HG03442 (cell line): Measurements from ENCODE around the gene HOXB5.

ENCODE experiments used
- ATAC-seq: cut with Tn5 transposase; IDR thresholded peaks from one replicate; pipeline ENCODE4 v1.9.1; 2021; ENCODE audit warnings: mild to moderate bottlenecking, moderate library complexity; ENCODE audit not compliant: unreplicated experiment

The HOXB5 gene

GRCh38 chr17:48593126-48593829, at the start of gene HOXB5:
Gene HOXB5, minus strand, starts transcription at chr17:48593779. Its CDS starts 97 bp downstream, at chr17:48593682.
- no peak for ATAC-seq

GRCh38 chr17:48642843-48643696, 49.5 kb upstream of the HOXB5 start:
- ATAC-seq: no peak

DNA sequence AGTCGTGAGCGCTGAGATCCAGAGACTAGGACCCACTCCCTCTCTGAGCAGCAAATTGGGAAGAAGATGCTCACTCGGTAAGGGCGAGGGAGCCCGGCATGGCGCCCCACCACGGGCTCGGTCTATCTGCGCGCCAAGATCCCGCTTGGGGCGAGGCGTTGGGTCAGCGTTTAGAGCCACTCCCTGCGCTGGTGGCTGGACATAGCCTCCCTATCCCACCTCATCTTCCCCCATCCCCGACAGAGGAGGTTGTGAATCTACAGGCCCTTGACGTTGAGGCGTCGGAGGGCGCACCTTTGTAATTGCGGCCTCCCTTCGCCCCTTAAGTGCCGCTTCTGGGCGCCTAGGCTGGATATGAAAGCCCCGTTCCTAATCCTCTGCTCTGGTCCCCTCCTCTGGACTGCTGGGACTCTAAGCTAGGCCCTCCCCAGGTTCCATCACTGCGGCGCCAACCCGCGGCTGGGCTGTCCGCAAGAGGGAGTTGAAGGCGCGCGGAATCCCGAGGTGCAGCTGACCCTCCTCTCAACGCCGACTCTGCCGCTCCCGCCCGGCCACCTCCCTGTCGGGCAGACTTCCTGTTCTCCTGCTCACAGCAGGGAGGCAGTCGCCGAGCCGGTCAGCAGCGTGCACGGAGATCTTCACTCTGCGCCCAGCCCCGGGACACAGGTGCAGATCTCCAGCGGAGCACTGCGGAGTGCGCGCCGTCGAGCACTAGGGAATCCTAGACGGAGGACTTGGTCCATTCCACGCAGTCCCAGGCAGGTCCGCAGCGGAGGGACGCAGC, 48.7 kb upstream of the HOXB5 start:
- ATAC-seq: no peak

DNA sequence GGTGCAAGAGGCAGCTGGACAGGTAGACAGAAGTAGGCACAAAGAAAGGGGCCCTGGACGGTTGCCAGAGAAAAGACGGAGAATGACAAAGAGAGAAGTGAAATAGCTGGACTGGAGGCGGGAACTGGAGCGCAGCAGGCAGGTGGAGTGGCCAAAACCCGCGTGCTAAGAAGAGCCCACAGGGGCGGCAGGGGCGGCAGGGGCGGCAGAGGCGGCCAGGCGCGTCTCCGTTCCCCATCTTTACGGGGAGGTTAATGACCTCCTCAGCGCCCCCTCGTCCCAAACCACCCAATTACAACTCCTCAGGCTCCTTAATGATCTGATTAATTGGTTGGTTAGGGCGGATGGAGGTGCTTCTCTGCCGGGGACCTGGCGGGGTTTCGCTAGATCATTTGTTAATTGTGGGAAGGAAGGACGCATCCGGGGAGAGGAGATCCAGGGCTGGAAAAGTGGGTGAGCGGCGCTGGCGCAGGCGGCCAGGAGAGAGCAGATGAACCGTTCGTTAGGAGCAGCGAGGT, 48.0 kb upstream of the HOXB5 start:
- ATAC-seq: no peak

DNA sequence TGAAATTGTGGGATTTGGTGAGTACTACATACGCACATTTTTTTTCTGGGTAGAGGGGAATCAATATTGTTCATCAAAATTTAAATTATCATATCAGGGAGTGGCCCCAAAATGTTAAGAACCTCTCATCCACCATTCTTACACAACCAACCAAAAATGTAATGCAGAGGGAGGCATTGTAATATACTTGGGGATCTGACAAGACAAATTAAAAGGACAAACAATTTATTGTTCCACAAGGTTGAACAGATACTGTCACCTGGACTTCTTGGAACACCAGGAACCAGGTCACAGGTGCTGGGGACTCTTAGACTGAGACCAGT, 47.2 kb upstream of the HOXB5 start:
- ATAC-seq: no peak

- ATAC-seq: no peak
Measured at GRCh38 chr17:48639982-48640857, 46.6 kb upstream of the HOXB5 start.

DNA sequence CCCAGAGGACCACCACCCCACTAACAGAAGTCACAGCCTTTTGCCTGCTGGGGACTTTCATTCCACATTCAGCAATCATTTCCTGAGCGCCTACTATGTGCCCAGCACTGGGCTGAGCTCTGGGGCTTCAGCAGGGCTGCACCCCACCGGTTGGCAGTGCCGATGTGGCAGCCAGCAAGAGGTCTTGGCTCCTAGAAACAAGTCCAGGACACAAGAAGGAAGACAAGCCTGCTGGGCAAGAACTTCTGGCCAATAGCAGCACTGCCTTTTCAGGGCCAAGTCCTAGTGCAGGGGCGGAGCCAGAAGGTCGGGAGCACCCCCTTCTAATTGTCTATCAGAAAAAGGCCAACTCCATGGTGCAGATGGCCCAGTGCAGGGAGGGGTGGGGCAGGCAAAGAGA, 45.6 kb upstream of the HOXB5 start:
- ATAC-seq: no peak

DNA sequence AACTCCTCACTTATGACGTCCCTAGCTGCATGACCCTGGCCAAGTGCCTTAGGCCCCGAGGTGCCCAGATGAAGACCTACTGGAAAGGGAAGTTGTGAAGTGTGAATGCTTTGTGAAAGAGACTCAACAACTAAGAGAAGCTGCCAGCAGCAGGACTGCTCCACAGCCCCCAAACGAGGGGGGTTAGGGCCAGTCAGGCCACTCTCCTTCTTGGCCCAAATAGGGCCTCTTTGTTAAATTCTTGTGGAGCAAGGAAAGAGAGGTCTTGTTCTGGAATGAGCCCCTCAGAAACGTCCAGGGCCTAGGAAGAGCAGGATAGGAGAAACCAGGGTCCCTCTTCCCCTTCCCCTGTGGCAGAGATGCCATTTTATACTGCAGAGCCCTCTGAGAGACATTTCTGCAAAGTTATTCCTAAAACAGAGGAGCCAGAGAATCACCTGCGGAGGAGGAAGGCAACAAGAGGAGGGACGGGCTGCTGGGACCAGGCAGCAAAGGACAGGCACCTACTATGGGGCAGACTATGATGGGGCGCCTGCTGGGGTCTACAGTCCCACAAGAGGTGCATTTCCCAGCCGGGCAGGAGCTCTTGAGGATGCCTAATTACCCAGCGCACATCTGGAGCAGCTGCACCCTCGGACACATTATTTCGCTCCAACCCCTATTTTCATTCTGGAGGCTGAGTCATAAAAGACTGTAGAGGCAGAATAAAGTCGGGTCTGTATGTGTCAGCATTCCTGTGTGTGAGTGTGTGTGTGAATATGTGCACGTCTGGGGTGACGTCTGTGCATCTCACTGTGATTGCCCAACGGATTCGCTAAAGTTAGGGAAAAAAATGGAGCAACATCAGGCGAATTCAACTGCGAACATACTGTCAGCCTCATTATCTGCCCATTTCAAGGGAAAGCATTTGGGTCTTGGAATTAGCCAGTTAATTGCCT, 44.0 kb upstream of the HOXB5 start:
- ATAC-seq: no peak

DNA sequence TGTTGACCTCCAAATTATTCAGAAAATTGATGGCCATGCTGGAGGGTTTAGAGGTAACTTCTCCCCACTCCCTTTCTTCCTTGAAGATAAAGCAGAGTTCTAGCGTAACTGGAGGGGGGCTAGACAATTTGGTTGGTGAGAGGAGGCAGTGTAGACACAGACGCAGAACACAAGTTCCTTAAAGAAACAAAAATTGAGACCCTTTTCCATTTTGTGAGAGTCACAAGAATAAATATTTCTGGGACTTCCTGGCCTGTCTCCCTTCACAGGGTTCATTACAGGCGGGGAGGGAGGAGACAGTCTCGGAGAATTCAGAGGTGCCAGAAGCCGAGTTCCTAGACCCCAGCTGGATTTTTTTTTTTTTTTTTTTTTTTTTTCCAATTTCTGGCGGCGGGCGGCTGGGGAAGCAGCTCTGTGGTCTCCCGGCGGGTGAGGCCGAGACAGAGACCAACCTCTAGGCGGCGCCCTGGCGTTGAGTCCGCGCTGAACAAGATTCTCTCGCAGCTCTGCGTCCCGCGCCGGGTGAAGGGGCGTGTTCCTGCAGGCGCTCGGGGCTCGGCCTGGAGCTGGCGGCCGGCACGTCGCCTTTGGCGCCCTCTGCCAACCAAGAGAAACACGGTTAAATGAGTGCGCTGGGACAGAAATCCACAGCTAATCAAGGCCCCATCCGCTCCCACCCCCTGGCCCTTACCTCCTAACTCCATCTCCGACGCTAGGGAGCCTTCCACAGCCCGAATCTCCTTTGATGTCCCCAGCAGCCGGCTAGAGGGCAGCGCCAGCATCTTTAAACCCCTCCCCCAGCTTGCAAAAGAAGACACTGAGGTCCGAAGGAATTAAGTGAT, 42.8 kb upstream of the HOXB5 start:
- no peak for ATAC-seq

GRCh38 chr17:48634493-48635208, 41.1 kb upstream of the HOXB5 start:
- no peak for ATAC-seq

GRCh38 chr17:48633266-48633677, 39.7 kb upstream of the HOXB5 start:
- ATAC-seq: no peak

DNA sequence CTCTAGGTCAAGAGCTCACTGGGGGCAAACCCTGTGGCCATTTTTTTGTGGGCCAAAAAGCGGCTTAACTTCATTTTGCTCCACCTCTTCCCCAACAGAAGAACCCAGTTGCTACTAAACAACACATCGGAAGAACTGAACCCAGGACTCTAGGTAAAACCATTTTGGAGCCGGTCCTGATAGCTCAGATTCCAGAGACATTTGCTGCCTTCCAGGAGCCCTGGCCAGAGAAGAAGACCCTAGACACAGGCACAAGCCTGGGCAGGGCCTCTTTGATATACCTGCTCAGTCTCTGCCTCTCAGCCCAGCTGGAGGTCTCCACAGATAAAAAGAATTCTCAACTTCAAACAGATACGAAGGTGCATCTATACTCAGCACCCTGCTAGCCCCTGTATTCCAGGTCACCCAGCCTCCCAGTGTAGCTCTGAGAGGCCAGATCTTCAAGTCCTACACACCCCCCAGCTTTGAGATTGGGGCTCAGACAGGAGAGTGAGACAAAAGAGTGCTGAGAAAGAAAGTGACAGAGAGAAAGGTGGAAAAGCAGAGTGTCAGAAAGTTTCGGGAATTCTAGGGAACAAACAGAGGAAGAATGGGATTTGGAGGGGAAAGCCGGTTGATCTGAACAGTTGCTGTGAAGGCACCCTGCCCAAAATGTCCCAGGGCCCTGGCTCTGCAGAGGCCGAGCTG, 39.1 kb upstream of the HOXB5 start:
- ATAC-seq: no peak

DNA sequence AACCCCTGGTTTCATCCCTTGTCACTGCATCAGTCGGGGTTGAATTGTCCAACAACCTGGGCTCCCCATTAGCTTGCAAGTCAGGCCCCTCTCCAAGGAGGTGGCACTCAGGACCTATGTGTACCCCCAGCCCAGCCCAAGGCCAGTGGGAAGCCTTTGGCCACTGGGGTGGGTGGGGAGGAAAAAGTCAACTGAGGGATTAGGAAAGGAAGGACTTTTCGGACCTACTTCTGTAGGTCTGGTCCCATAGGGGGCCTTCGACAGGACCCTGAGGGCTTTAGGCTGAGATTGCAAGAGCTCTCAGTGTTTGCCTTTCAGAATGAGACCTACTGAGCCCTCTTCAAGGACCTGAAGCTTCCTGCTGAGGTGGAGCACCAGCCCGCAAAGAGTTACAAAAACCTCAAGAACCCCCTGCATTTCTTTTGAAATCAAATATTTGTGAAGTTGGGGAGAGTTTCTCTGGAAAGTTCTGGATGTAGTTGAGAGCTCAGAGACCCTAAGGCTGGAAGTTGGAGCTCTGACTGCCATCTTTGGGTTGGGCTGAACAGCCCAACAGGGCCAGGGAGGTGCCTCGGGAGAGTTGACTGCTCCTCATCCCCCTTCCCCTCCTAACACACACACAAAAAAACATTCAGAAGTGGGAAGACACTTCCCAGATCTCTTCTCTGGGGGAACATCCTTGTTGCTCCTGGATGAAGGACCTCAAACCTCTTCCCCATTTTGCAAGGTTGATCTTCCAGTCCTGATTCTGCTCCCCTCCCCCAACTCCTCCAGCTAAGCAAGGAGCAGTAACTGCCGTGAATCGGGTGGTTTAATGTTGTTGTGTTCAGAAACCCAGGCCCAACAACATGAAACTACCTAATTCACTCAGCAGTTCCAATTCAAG, 38.4 kb upstream of the HOXB5 start:
- ATAC-seq: no peak

- no peak for ATAC-seq
Measured at GRCh38 chr17:48630925-48631692, 37.5 kb upstream of the HOXB5 start.
